ENCODE results near the gene ZBTB44.

- TF ChIP-seq CTCF (conservative IDR thresholded peaks at IDR 0.05) = no peak
- no peak for TF ChIP-seq ZFX (IDR thresholded peaks at IDR 0.05)
These were observed 32.6 kb downstream of the ZBTB44 start for GRCh38 chr11:130282111-130282510.

Data from C4-2B (cell line).